ENCODE data around the gene RNF14.
A peak's percentile ranks its signal among the peaks of the same experiment; 100 is the strongest.

The RNF14 gene

GRCh38 chr5:141929398-141930058 lies 39.4 kb upstream of the RNF14 start:
- Histone ChIP-seq H3K9ac (ENCODE audit: low read depth, low read length, poor library complexity) (no peak overlapping the region), H4K91ac (ENCODE audit: low read depth, low read length, poor library complexity) (no peak overlapping the region), H3K4me3 (ENCODE audit: low read length in 2 of 2) (no peak overlapping the region), H2AFZ (ENCODE audit: low read length) (no peak overlapping the region), H3K4ac (ENCODE audit: low read length) (no peak overlapping the region), H2BK120ac (ENCODE audit: low read depth, low read length) (no peak overlapping the region), H2AK5ac (ENCODE audit: low read depth, low read length) (no peak overlapping the region), H3K23ac (ENCODE audit: low read depth, low read length, poor library complexity) (no peak overlapping the region), H3K27ac (replicated peaks; ENCODE audit: low read length) (no peak overlapping the region), H2BK5ac (ENCODE audit: low read length) (no peak overlapping the region), H3K4me2 (ENCODE audit: insufficient read depth, low read length, poor library complexity, severe bottlenecking) (no peak overlapping the region), H3K36me3 (replicated peaks in 1 of 2; ENCODE audit: control insufficient read depth in 2 of 2, insufficient read depth in 2 of 2, low read length in 2 of 2) (peaks cover 51 to 89% of the 10 kb centered on the region in 2 donors), H2BK15ac (ENCODE audit: low read length) (no peak overlapping the region), H3K4me1 (ENCODE audit: control insufficient read depth in 2 of 2, insufficient read depth in 1 of 2, low read depth in 1 of 2, low read length in 2 of 2) (peaks cover 0 to under 1% of the 10 kb centered on the region in 2 donors), H3K14ac (ENCODE audit: low read length) (no peak overlapping the region), H3K79me1 (ENCODE audit: low read depth, low read length) (peaks cover 2% of the 10 kb centered on the region), H3K18ac (ENCODE audit: low read length) (no peak overlapping the region), H2BK12ac (ENCODE audit: low read length) (no peak overlapping the region), H3K9me3 (replicated peaks in 1 of 2; ENCODE audit: control insufficient read depth in 2 of 2, insufficient read depth in 1 of 2, low read depth in 1 of 2, low read length in 2 of 2) (no peaks in the 10 kb centered on the region), H4K8ac (ENCODE audit: low read depth, low read length) (no peak overlapping the region), H3K27me3 (ENCODE audit: control insufficient read depth in 3 of 3, insufficient read depth in 3 of 3, low read depth in 1 of 3, low read length in 3 of 3) (no peaks in the 10 kb centered on the region)
- DNase-seq (ENCODE audit: low spot score), result no peak
- no CpG with 5 or more reads among the region's 19 CpGs for WGBS, 2 donors (ENCODE audit: extremely low coverage in 2 of 2, insufficient read length in 2 of 2, insufficient replicate concordance in 1 of 2)

DNA sequence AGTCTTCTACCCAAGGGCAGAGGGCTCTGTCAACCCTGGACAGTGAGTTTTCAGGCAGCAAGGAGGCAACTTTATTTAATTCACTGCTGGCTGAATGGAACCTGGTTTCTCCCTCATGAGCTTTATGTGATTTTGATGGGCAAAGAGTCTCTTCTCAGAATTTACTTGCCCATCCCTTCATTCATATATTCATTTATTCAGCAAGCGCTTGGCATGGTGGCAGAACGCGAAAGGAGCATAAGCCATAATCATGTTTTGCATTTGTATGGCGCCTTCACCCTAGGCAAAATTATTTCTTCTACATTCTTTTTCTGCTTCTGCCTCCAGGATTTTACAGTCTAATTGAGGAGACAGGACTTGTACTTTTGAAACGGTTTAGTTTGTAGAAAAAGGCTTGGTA lies 37.2 kb upstream of the RNF14 start:
- no peak overlapping the region for H4K91ac ChIP-seq (ENCODE audit: low read depth, low read length, poor library complexity)
- H3K4me3 ChIP-seq (ENCODE audit: low read length in 2 of 2), result no peak overlapping the region
- H3K9me3 ChIP-seq (replicated peaks in 1 of 2; ENCODE audit: control insufficient read depth in 2 of 2, insufficient read depth in 1 of 2, low read depth in 1 of 2, low read length in 2 of 2), result no peaks in the 10 kb centered on the region
- no peaks in the 10 kb centered on the region for H3K4me1 ChIP-seq (ENCODE audit: control insufficient read depth in 2 of 2, insufficient read depth in 1 of 2, low read depth in 1 of 2, low read length in 2 of 2)
- H2BK120ac ChIP-seq (ENCODE audit: low read depth, low read length), result no peak overlapping the region
- no peak overlapping the region for H2BK5ac ChIP-seq (ENCODE audit: low read length)
- H3K4ac ChIP-seq (ENCODE audit: low read length), result no peak overlapping the region
- no peak overlapping the region for H3K27ac ChIP-seq (replicated peaks; ENCODE audit: low read length)
- no peak overlapping the region for H3K9ac ChIP-seq (ENCODE audit: low read depth, low read length, poor library complexity)
- no peak overlapping the region for H3K18ac ChIP-seq (ENCODE audit: low read length)
- H3K36me3 ChIP-seq (replicated peaks in 1 of 2; ENCODE audit: control insufficient read depth in 2 of 2, insufficient read depth in 2 of 2, low read length in 2 of 2), result peaks cover 54 to 96% of the 10 kb centered on the region in 2 donors
- no peak overlapping the region for H2BK15ac ChIP-seq (ENCODE audit: low read length)
- no peaks in the 10 kb centered on the region for H3K79me1 ChIP-seq (ENCODE audit: low read depth, low read length)
- H3K23ac ChIP-seq (ENCODE audit: low read depth, low read length, poor library complexity), result no peak overlapping the region
- DNase-seq (ENCODE audit: low spot score), result no peak
- no peak overlapping the region for H3K4me2 ChIP-seq (ENCODE audit: insufficient read depth, low read length, poor library complexity, severe bottlenecking)
- no peak overlapping the region for H2BK12ac ChIP-seq (ENCODE audit: low read length)
- no peaks in the 10 kb centered on the region for H3K27me3 ChIP-seq (ENCODE audit: control insufficient read depth in 3 of 3, insufficient read depth in 3 of 3, low read depth in 1 of 3, low read length in 3 of 3)
- H3K14ac ChIP-seq (ENCODE audit: low read length), result no peak overlapping the region
- H2AFZ ChIP-seq (ENCODE audit: low read length), result no peak overlapping the region
- no peak overlapping the region for H2AK5ac ChIP-seq (ENCODE audit: low read depth, low read length)
- no CpG with 5 or more reads among the region's 5 CpGs for WGBS, 2 donors (ENCODE audit: extremely low coverage in 2 of 2, insufficient read length in 2 of 2, insufficient replicate concordance in 1 of 2)
- H4K8ac ChIP-seq (ENCODE audit: low read depth, low read length), result no peak overlapping the region

GRCh38 chr5:141933151-141933550 lies 35.8 kb upstream of the RNF14 start:
- H3K18ac ChIP-seq (ENCODE audit: low read length), result no peak overlapping the region
- H3K4me3 ChIP-seq (ENCODE audit: low read length in 2 of 2), result no peak overlapping the region
- no peak overlapping the region for H3K4me2 ChIP-seq (ENCODE audit: insufficient read depth, low read length, poor library complexity, severe bottlenecking)
- H3K9ac ChIP-seq (ENCODE audit: low read depth, low read length, poor library complexity), result no peak overlapping the region
- H4K8ac ChIP-seq (ENCODE audit: low read depth, low read length), result no peak overlapping the region
- no CpG with 5 or more reads among the region's 7 CpGs for WGBS, 2 donors (ENCODE audit: extremely low coverage in 2 of 2, insufficient read length in 2 of 2, insufficient replicate concordance in 1 of 2)
- H3K36me3 ChIP-seq (replicated peaks in 1 of 2; ENCODE audit: control insufficient read depth in 2 of 2, insufficient read depth in 2 of 2, low read length in 2 of 2), result peaks cover 54 to 94% of the 10 kb centered on the region in 2 donors
- H3K4me1 ChIP-seq (ENCODE audit: control insufficient read depth in 2 of 2, insufficient read depth in 1 of 2, low read depth in 1 of 2, low read length in 2 of 2), result no peaks in the 10 kb centered on the region
- no peaks in the 10 kb centered on the region for H3K79me1 ChIP-seq (ENCODE audit: low read depth, low read length)
- H3K9me3 ChIP-seq (replicated peaks in 1 of 2; ENCODE audit: control insufficient read depth in 2 of 2, insufficient read depth in 1 of 2, low read depth in 1 of 2, low read length in 2 of 2), result no peaks in the 10 kb centered on the region
- H2BK15ac ChIP-seq (ENCODE audit: low read length), result no peak overlapping the region
- no peak overlapping the region for H3K14ac ChIP-seq (ENCODE audit: low read length)
- H3K27ac ChIP-seq (replicated peaks; ENCODE audit: low read length), result no peak overlapping the region
- no peak overlapping the region for H3K4ac ChIP-seq (ENCODE audit: low read length)
- H3K27me3 ChIP-seq (ENCODE audit: control insufficient read depth in 3 of 3, insufficient read depth in 3 of 3, low read depth in 1 of 3, low read length in 3 of 3), result no peaks in the 10 kb centered on the region
- no peak overlapping the region for H2AFZ ChIP-seq (ENCODE audit: low read length)
- no peak overlapping the region for H2BK12ac ChIP-seq (ENCODE audit: low read length)
- no peak overlapping the region for H2AK5ac ChIP-seq (ENCODE audit: low read depth, low read length)
- no peak overlapping the region for H2BK5ac ChIP-seq (ENCODE audit: low read length)
- DNase-seq (ENCODE audit: low spot score), result no peak
- no peak overlapping the region for H2BK120ac ChIP-seq (ENCODE audit: low read depth, low read length)
- no peak overlapping the region for H3K23ac ChIP-seq (ENCODE audit: low read depth, low read length, poor library complexity)
- no peak overlapping the region for H4K91ac ChIP-seq (ENCODE audit: low read depth, low read length, poor library complexity)

- H2AK5ac ChIP-seq (ENCODE audit: low read depth, low read length), result no peak overlapping the region
- H2BK15ac ChIP-seq (ENCODE audit: low read length), result no peak overlapping the region
- H3K4ac ChIP-seq (ENCODE audit: low read length), result no peak overlapping the region
- H2AFZ ChIP-seq (ENCODE audit: low read length), result no peak overlapping the region
- no peak overlapping the region for H3K27ac ChIP-seq (replicated peaks; ENCODE audit: low read length)
- H3K4me2 ChIP-seq (ENCODE audit: insufficient read depth, low read length, poor library complexity, severe bottlenecking), result no peak overlapping the region
- no peak overlapping the region for H4K91ac ChIP-seq (ENCODE audit: low read depth, low read length, poor library complexity)
- no peaks in the 10 kb centered on the region for H3K79me1 ChIP-seq (ENCODE audit: low read depth, low read length)
- no peak for DNase-seq (ENCODE audit: low spot score)
- H3K9me3 ChIP-seq (replicated peaks in 1 of 2; ENCODE audit: control insufficient read depth in 2 of 2, insufficient read depth in 1 of 2, low read depth in 1 of 2, low read length in 2 of 2), result no peaks in the 10 kb centered on the region
- peak overlapping the region; percentile 65 for H3K9ac ChIP-seq (ENCODE audit: low read depth, low read length, poor library complexity)
- H3K27me3 ChIP-seq (ENCODE audit: control insufficient read depth in 3 of 3, insufficient read depth in 3 of 3, low read depth in 1 of 3, low read length in 3 of 3), result no peaks in the 10 kb centered on the region
- H4K8ac ChIP-seq (ENCODE audit: low read depth, low read length), result no peak overlapping the region
- no CpG with 5 or more reads among the region's 11 CpGs for WGBS, 2 donors (ENCODE audit: extremely low coverage in 2 of 2, insufficient read length in 2 of 2, insufficient replicate concordance in 1 of 2)
- no peak overlapping the region for H3K18ac ChIP-seq (ENCODE audit: low read length)
- no peak overlapping the region for H3K4me3 ChIP-seq (ENCODE audit: low read length in 2 of 2)
- no peaks in the 10 kb centered on the region for H3K4me1 ChIP-seq (ENCODE audit: control insufficient read depth in 2 of 2, insufficient read depth in 1 of 2, low read depth in 1 of 2, low read length in 2 of 2)
- H3K36me3 ChIP-seq (replicated peaks in 1 of 2; ENCODE audit: control insufficient read depth in 2 of 2, insufficient read depth in 2 of 2, low read length in 2 of 2), result peaks cover 53 to 95% of the 10 kb centered on the region in 2 donors
- no peak overlapping the region for H3K14ac ChIP-seq (ENCODE audit: low read length)
- no peak overlapping the region for H2BK120ac ChIP-seq (ENCODE audit: low read depth, low read length)
- no peak overlapping the region for H2BK12ac ChIP-seq (ENCODE audit: low read length)
- no peak overlapping the region for H2BK5ac ChIP-seq (ENCODE audit: low read length)
- H3K23ac ChIP-seq (ENCODE audit: low read depth, low read length, poor library complexity), result no peak overlapping the region
Observed at GRCh38 chr5:141934099-141934844, 34.6 kb upstream of the RNF14 start.

All from neuronal stem cell (in vitro differentiated cells).